PC-3 (cell line): Measurements from ENCODE around the gene LAMTOR2. TPM values are rescaled to one million over a fixed set of nuclear protein-coding genes. Genes with fewer than 3 reads are reported as not detected.

Experiments
- ATAC-seq: fragments of 200-7000 bp; cut with Tn5 transposase; 2 replicates; pipeline ENCODE4 v1.9.1; 2020; ENCODE audit warnings: mild to moderate bottlenecking, moderate library complexity
- BruUV-seq: library from RNA; stranded (reverse); fragments of 400-500 nt; replicated peaks from 2 replicates; lab custom pipeline; 2021; lab: Mats Ljungman, UMichigan
- CTCF ChIA-PET: fragments of 300-600 bp; sonication (Branson Sonifier 250); formaldehyde crosslinking; loops from one replicate; lab custom pipeline; 2022; ENCODE audit warnings: antibody characterized with exemption; lab: Charles Lee
- POLR2A ChIA-PET: fragments of 300-600 bp; sonication (Branson Sonifier 250); formaldehyde crosslinking; loops from one replicate; lab custom pipeline; 2022; ENCODE audit warnings: antibody characterized with exemption; ENCODE audit not compliant: unreplicated experiment; lab: Charles Lee
- DNase-seq: peaks from one replicate; pipeline ENCODE4 v3.0.0-alpha.2; 2015
- H2AFZ ChIP-seq: fragments of 300-600 bp; sonication (generic); 2 replicates; pipeline ENCODE4 v1.6.0; 2016; ENCODE audit warnings: antibody characterized with exemption, low read length
- H3F3A ChIP-seq: fragments of 300-600 bp; sonication (generic); one replicate; pipeline ENCODE4 v1.6.0; 2017; ENCODE audit warnings: antibody characterized with exemption, low read length, control low read depth, mild to moderate bottlenecking; ENCODE audit not compliant: unreplicated experiment
- H3K27ac ChIP-seq: fragments of 300-600 bp; sonication (generic); 2 replicates; pipeline ENCODE4 v1.5.1; 2016; ENCODE audit warnings: mild to moderate bottlenecking, low read length
- H3K27me3 ChIP-seq: fragments of 300-600 bp; sonication (generic); 2 replicates; pipeline ENCODE4 v1.6.1; 2016; ENCODE audit warnings: low read length, mixed read lengths
- H3K36me3 ChIP-seq: fragments of 300-600 bp; sonication (generic); 2 replicates; pipeline ENCODE4 v1.6.1; 2016; ENCODE audit warnings: low read depth, mixed run types, low read length, mixed read lengths
- H3K4me1 ChIP-seq: fragments of 300-600 bp; sonication (generic); 2 replicates; pipeline ENCODE4 v1.5.1; 2016; ENCODE audit warnings: low read length; ENCODE audit not compliant: insufficient read depth
- H3K4me2 ChIP-seq: fragments of 300-600 bp; sonication (generic); 2 replicates; pipeline ENCODE4 v1.6.0; 2016; ENCODE audit warnings: low read length
- H3K4me3 ChIP-seq: fragments of 300-600 bp; sonication (generic); 2 replicates; pipeline ENCODE4 v1.5.1; 2016; ENCODE audit warnings: mild to moderate bottlenecking, low read length, mixed read lengths
- H3K79me2 ChIP-seq: fragments of 300-600 bp; sonication (generic); 2 replicates; pipeline ENCODE4 v1.6.1; 2017; ENCODE audit warnings: low read length, mixed read lengths
- H3K9ac ChIP-seq: fragments of 300-600 bp; sonication (generic); 2 replicates; pipeline ENCODE4 v1.6.0; 2016; ENCODE audit warnings: mild to moderate bottlenecking, low read length
- H3K9me2 ChIP-seq: fragments of 300-600 bp; sonication (generic); replicated peaks from 2 replicates; pipeline ENCODE4 v1.6.1; 2016; ENCODE audit warnings: mixed run types, low read length, mixed read lengths
- H3K9me3 ChIP-seq: fragments of 300-600 bp; sonication (generic); 2 replicates; pipeline ENCODE4 v1.6.1; 2016; ENCODE audit warnings: low read length, mixed read lengths
- H4K20me1 ChIP-seq: fragments of 300-600 bp; sonication (generic); 2 replicates; pipeline ENCODE4 v1.6.1; 2016; ENCODE audit warnings: low read length, mixed read lengths
- CTCF ChIP-seq: fragments of 300-600 bp; sonication (generic); conservative IDR thresholded peaks from 2 replicates; pipeline ENCODE4 v1.5.1; 2017; ENCODE audit warnings: antibody characterized with exemption, low read depth, mild to moderate bottlenecking, low read length
- EZH2 ChIP-seq: fragments of 300-600 bp; sonication (generic); IDR thresholded peaks from one replicate; pipeline ENCODE4 v1.6.1; 2017; ENCODE audit warnings: antibody characterized with exemption, mild to moderate bottlenecking, low read length; ENCODE audit not compliant: unreplicated experiment
- EZH2phosphoT487 ChIP-seq: fragments of 300-600 bp; sonication (generic); IDR thresholded peaks from 2 replicates; pipeline ENCODE4 v1.6.1; 2018; ENCODE audit warnings: mild to moderate bottlenecking, antibody characterized with exemption, low read length, borderline replicate concordance
- intact Hi-C: fragments of 100-400 bp; cut with micrococcal nuclease; formaldehyde crosslinking; loops from 2 replicates; pipeline ENCODE4 v1.9.0; 2023
- total RNA-seq: library from RNA; depleted of rRNA; stranded (reverse); fragments of >200 nt; gene quantifications from 2 replicates; pipeline ENCODE4 v1.2.3, GENCODE V29; 2014

Gene LAMTOR2
- total RNA-seq, 1 experiment from 2014 or later, result 130 TPM

DNA sequence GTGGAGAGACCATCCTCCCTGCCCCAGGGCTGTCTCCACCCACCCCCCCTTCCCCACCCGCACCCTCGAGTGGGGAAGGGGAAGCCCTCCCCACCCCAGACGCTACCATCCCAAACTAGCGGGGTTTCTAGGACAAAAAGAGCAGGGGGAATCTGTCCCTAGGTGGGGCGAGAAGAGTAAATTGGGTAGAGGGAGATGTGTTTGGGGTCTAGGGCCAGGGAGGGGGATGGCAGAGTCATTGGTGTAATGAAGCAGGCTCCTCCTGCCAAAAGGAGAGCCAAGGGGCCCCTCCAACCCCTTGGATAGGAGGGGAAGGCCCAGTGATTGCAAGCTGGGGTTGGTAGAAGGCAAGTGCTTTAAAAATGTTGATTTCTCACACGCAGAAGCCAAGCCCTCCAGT is 17.7 kb downstream of the LAMTOR2 start:
- H3K9me2 ChIP-seq, result no peaks in the 10 kb centered on the region
- no peak overlapping the region for H3K4me3 ChIP-seq
- intact Hi-C loops, result no loop called here
- BruUV-seq, result no TSS peak
- no peaks in the 10 kb centered on the region; the same call in 1 of the 2 replicates for H3K4me1 ChIP-seq
- H3F3A ChIP-seq, result peaks cover 3% of the 10 kb centered on the region
- no peaks in the 10 kb centered on the region for H3K27me3 ChIP-seq
- H3K9me3 ChIP-seq, result no peaks in the 10 kb centered on the region
- H2AFZ ChIP-seq, result no peak overlapping the region
- ATAC-seq (no peak), DNase-seq (no peak)
- CTCF ChIA-PET, result no interaction called here
- peaks cover 10% of the 10 kb centered on the region for H3K36me3 ChIP-seq
- no peaks in the 10 kb centered on the region for H4K20me1 ChIP-seq
- TF ChIP-seq EZH2 (no peak), CTCF (no peak), EZH2phosphoT487 (no peak)
- no peak overlapping the region for H3K27ac ChIP-seq
- no peak overlapping the region for H3K9ac ChIP-seq
- H3K79me2 ChIP-seq, result no peaks in the 10 kb centered on the region
- H3K4me2 ChIP-seq, result no peak overlapping the region
- POLR2A ChIA-PET, result no interaction called here

- TF ChIP-seq EZH2, result no peak
- no peak for TF ChIP-seq EZH2phosphoT487
- TF ChIP-seq CTCF, result no peak
- ATAC-seq, result no peak
- H2AFZ ChIP-seq, result no peak overlapping the region
- H3K36me3 ChIP-seq, result peaks cover 13% of the 10 kb centered on the region
- H3K4me2 ChIP-seq, result no peak overlapping the region
- H3K27ac ChIP-seq, result no peak overlapping the region
- H3K9ac ChIP-seq, result no peak overlapping the region
- no peaks in the 10 kb centered on the region for H3K79me2 ChIP-seq
- ChIA-PET POLR2A (no interaction called here), CTCF (interaction anchor here (0.5 kb wide), 1 partner anchor 152 kb away, joined by 5 read pairs; no protein-coding TSS in a partner anchor)
- BruUV-seq, result no TSS peak
- intact Hi-C loops, result no loop called here
- H3K4me3 ChIP-seq, result no peak overlapping the region
- no peaks in the 10 kb centered on the region for H3K4me1 ChIP-seq
- peaks cover 3% of the 10 kb centered on the region for H3F3A ChIP-seq
- H3K9me3 ChIP-seq, result no peaks in the 10 kb centered on the region
- H3K9me2 ChIP-seq, result no peaks in the 10 kb centered on the region
- no peaks in the 10 kb centered on the region for H4K20me1 ChIP-seq
- no peaks in the 10 kb centered on the region for H3K27me3 ChIP-seq
- no peak for DNase-seq
These were observed 18.6 kb downstream of the LAMTOR2 start for GRCh38 chr1:156073110-156073687.

GRCh38 chr1:156073740-156074139 is 19.2 kb downstream of the LAMTOR2 start:
- peaks cover 3% of the 10 kb centered on the region for H3F3A ChIP-seq
- TF ChIP-seq EZH2, result no peak
- no peak for TF ChIP-seq EZH2phosphoT487
- H3K4me3 ChIP-seq, result no peak overlapping the region
- H3K36me3 ChIP-seq, result peaks cover 13% of the 10 kb centered on the region
- H3K4me1 ChIP-seq, result no peaks in the 10 kb centered on the region
- ChIA-PET CTCF (no interaction called here), POLR2A (no interaction called here)
- no peak for ATAC-seq
- no peak overlapping the region for H3K27ac ChIP-seq
- no peaks in the 10 kb centered on the region for H3K9me2 ChIP-seq
- H4K20me1 ChIP-seq, result no peaks in the 10 kb centered on the region
- H3K4me2 ChIP-seq, result no peak overlapping the region
- no peak overlapping the region for H3K9ac ChIP-seq
- intact Hi-C loops, result no loop called here
- H2AFZ ChIP-seq, result no peak overlapping the region
- DNase-seq, result no peak
- no peaks in the 10 kb centered on the region for H3K27me3 ChIP-seq
- BruUV-seq, result no TSS peak
- no peaks in the 10 kb centered on the region for H3K79me2 ChIP-seq
- no peaks in the 10 kb centered on the region for H3K9me3 ChIP-seq
